Ovary (tissue), 3 donors: ENCODE results near the gene PCSK1N.

Experiments
- POLR2A ChIP-seq: fragments of 450-650 bp; IDR thresholded peaks from one replicate; pipeline ENCODE4 v1.6.1; 2017; ENCODE audit warnings: antibody characterized with exemption, mild to moderate bottlenecking, moderate library complexity
- TF ChIP-seq, protein P1 (sequence below), 3 donors: fragments of 450-650 bp in 2 of 3; fragments of 200-600 bp in 1 of 3; IDR thresholded peaks; one replicate each; pipeline versions ENCODE4 v1.5.1 to v1.8.0; 2016 to 2022; ENCODE audit warnings: antibody characterized with exemption in 3 of 3, mild to moderate bottlenecking in 1 of 3
- donor health status: DM: no; HTN: no; CAD: no.

DNA sequence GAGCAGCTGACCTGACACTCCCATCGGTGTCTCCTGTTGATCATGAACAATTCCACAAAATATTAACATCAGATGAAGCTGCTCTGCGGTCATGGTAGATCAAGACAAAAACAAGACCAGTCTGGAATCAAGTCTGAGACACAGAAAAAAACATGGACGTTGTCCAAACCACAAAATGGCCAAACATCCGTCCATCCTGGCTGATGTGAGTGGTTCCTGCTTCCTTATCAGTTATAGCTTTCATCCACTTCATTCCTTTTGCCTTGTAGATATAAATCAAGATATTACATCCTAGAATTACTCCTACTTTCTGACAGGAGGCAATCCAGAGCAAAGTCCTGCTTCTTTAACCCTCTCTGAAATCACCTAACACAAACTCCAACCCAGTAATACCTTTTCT is 28.8 kb upstream of the PCSK1N start:
- TF ChIP-seq, protein P1, sequence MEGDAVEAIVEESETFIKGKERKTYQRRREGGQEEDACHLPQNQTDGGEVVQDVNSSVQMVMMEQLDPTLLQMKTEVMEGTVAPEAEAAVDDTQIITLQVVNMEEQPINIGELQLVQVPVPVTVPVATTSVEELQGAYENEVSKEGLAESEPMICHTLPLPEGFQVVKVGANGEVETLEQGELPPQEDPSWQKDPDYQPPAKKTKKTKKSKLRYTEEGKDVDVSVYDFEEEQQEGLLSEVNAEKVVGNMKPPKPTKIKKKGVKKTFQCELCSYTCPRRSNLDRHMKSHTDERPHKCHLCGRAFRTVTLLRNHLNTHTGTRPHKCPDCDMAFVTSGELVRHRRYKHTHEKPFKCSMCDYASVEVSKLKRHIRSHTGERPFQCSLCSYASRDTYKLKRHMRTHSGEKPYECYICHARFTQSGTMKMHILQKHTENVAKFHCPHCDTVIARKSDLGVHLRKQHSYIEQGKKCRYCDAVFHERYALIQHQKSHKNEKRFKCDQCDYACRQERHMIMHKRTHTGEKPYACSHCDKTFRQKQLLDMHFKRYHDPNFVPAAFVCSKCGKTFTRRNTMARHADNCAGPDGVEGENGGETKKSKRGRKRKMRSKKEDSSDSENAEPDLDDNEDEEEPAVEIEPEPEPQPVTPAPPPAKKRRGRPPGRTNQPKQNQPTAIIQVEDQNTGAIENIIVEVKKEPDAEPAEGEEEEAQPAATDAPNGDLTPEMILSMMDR (IDR thresholded peaks at IDR 0.05) = no peak
- TF ChIP-seq POLR2A = no peak
